Erythroblast (primary cell): ENCODE results near the gene PPCDC.

Source experiments
- GATA1 ChIP-seq: IDR thresholded peaks from 2 replicates; pipeline ENCODE4 v1.6.1; 2011; ENCODE audit warnings: low read depth, mild to moderate bottlenecking, control low read depth, low read length, moderate library complexity
- POLR2A ChIP-seq: IDR thresholded peaks from 2 replicates; pipeline ENCODE4 v1.6.1; 2011; ENCODE audit warnings: mild to moderate bottlenecking, low read length

GRCh38 chr15:75089456-75090387, 66.3 kb downstream of the PPCDC start:
- TF ChIP-seq POLR2A (no peak), GATA1 (no peak)
